K562 (cell line): Measurements from ENCODE around the gene EPB41L4B. TPM values are rescaled to one million over a fixed set of nuclear protein-coding genes. Genes with fewer than 3 reads are reported as not detected.

Experiments
- ARNT ChIP-seq, 2 experiments: fragments of 450-650 bp; IDR thresholded peaks; 2 replicates each; pipeline ENCODE4 v1.6.1; 2016; ENCODE audit warnings: mild to moderate bottlenecking in 1 of 2
- CBX3 ChIP-seq, 2 experiments: IDR thresholded peaks; 1 replicate in 1 of 2; 2 replicates in 1 of 2; pipeline ENCODE4 v1.6.1; 2012; ENCODE audit warnings: inconsistent platforms in 2 of 2, low read length in 2 of 2, borderline replicate concordance in 1 of 2, control low read depth in 1 of 2
- CREM ChIP-seq: IDR thresholded peaks from 2 replicates; pipeline ENCODE4 v1.6.1; 2014; ENCODE audit warnings: antibody characterized with exemption, low read depth
- FOSL1 ChIP-seq: fragments of 200-800 bp; sonication (Bioruptor generic); conservative IDR thresholded peaks from 2 replicates; pipeline ENCODE4 v1.6.1; 2016; ENCODE audit warnings: missing genetic modification characterization, missing compliant biosample characterization
- KDM2B ChIP-seq: fragments of 250-450 bp; sonication (Bioruptor Pico); IDR thresholded peaks from 2 replicates; pipeline ENCODE4 v1.8.0; 2021; ENCODE audit warnings: mild to moderate bottlenecking, moderate library complexity
- KLF6 ChIP-seq: fragments of 250-450 bp; sonication (Bioruptor Pico); IDR thresholded peaks from 2 replicates; pipeline ENCODE4 v1.4.0; 2020; ENCODE audit warnings: mild to moderate bottlenecking, moderate library complexity, borderline replicate concordance
- LCOR ChIP-seq: sonication (generic); formaldehyde crosslinking; IDR thresholded peaks from 2 replicates; pipeline ENCODE4 v1.8.0; 2022; ENCODE audit warnings: mild to moderate bottlenecking, missing genetic modification reagents
- LEF1 ChIP-seq: fragments of 450-650 bp; IDR thresholded peaks from 2 replicates; pipeline ENCODE4 v1.6.1; 2016; ENCODE audit warnings: mild to moderate bottlenecking
- MAZ ChIP-seq, 2 experiments: fragments of 450-650 bp in 1 of 2; sonication (generic) in 1 of 2; formaldehyde crosslinking; IDR thresholded peaks in 1 of 2; conservative IDR thresholded peaks in 1 of 2; 2 replicates each; pipeline versions ENCODE4 v1.4.0 to v1.5.0; 2020; ENCODE audit warnings: mild to moderate bottlenecking in 1 of 2, missing genetic modification reagents in 1 of 2
- MTA2 ChIP-seq: fragments of 450-650 bp; IDR thresholded peaks from 2 replicates; pipeline ENCODE4 v1.6.1; 2016; ENCODE audit warnings: low read depth
- NCOA4 ChIP-seq: fragments of 450-650 bp; IDR thresholded peaks from 2 replicates; pipeline ENCODE4 v1.6.1; 2018; ENCODE audit warnings: mild to moderate bottlenecking; ENCODE audit not compliant: partially characterized antibody
- NELFE ChIP-seq: IDR thresholded peaks from 2 replicates; pipeline ENCODE4 v1.6.1; 2011; ENCODE audit warnings: mild to moderate bottlenecking; ENCODE audit not compliant: insufficient read depth, insufficient read length
- NFRKB ChIP-seq: fragments of 450-650 bp; IDR thresholded peaks from 2 replicates; pipeline ENCODE4 v1.6.1; 2016; ENCODE audit warnings: low read depth
- NR2C1 ChIP-seq, 2 experiments: fragments of 450-650 bp; IDR thresholded peaks; 2 replicates each; pipeline ENCODE4 v1.6.1; 2017; ENCODE audit warnings: mild to moderate bottlenecking in 2 of 2, antibody characterized with exemption in 1 of 2, inconsistent platforms in 1 of 2, missing compliant biosample characterization in 1 of 2, missing genetic modification characterization in 1 of 2
- NR2C2 ChIP-seq, 2 experiments: fragments of 200-800 bp in 1 of 2; sonication (Bioruptor generic) in 1 of 2; sonication (generic) in 1 of 2; formaldehyde crosslinking in 1 of 2; IDR thresholded peaks; 2 replicates each; pipeline versions ENCODE4 v1.6.1 to v1.8.0; 2016 to 2022; ENCODE audit warnings: mild to moderate bottlenecking in 1 of 2, missing compliant biosample characterization in 1 of 2, missing genetic modification characterization in 1 of 2, missing genetic modification reagents in 1 of 2
- RAD21 ChIP-seq, 2 experiments: fragments of 250-450 bp in 1 of 2; fragments of 450-650 bp in 1 of 2; sonication (Bioruptor Pico) in 1 of 2; formaldehyde crosslinking in 1 of 2; IDR thresholded peaks in 1 of 2; conservative IDR thresholded peaks in 1 of 2; 2 replicates each; pipeline versions ENCODE4 v1.4.0 to v1.8.0; 2020 to 2022; ENCODE audit warnings: mild to moderate bottlenecking in 2 of 2, moderate library complexity in 1 of 2
- RBM34 ChIP-seq: fragments of 200-400 bp; formaldehyde crosslinking; IDR thresholded peaks from 2 replicates; pipeline ENCODE4 v1.6.1; 2018; ENCODE audit warnings: low read length, borderline replicate concordance; ENCODE audit not compliant: insufficient read depth
- TCF3 ChIP-seq: sonication (generic); formaldehyde crosslinking; IDR thresholded peaks from 2 replicates; pipeline ENCODE4 v1.4.0; 2020; ENCODE audit warnings: mild to moderate bottlenecking, missing genetic modification reagents
- U2AF1 ChIP-seq: fragments of 200-400 bp; formaldehyde crosslinking; optimal IDR thresholded peaks from 2 replicates; pipeline ENCODE3; 2017; ENCODE audit warnings: mild to moderate bottlenecking, low read depth, low read length, moderate library complexity
- ZNF766 ChIP-seq: fragments of 200-800 bp; sonication (Bioruptor generic); conservative IDR thresholded peaks from 2 replicates; pipeline ENCODE4 v1.6.1; 2016; ENCODE audit warnings: missing genetic modification characterization, missing compliant biosample characterization
- ZNF785 ChIP-seq: fragments of 250-450 bp; sonication (Bioruptor Pico); IDR thresholded peaks from 2 replicates; pipeline ENCODE4 v1.4.0; 2020; ENCODE audit warnings: mild to moderate bottlenecking
- polyA plus RNA-seq, 8 experiments: library from polyadenylated mRNA; depleted of rRNA in 4 of 8; stranded (reverse) in 5 of 8; unstranded in 3 of 8; fragments of >200 nt; fragmentation: Nextera tagmentation in 2 of 8; fragmentation: Illumina TruSeq in 1 of 8; extraction: Ambion mirVana in 2 of 8; extraction: Trizol in 1 of 8; gene quantifications; 2 replicates each; pipeline versions ENCODE4 v1.2.1 to v1.2.3, GENCODE V29; 2011 to 2014; ENCODE audit warnings: inconsistent platforms in 1 of 8, missing spikeins in 1 of 8
- total RNA-seq, 7 experiments: library from RNA; depleted of rRNA in 6 of 7; stranded (reverse); fragments of >200 nt in 6 of 7; fragmentation: Illumina TruSeq in 2 of 7; extraction: Trizol in 2 of 7; gene quantifications; 2 replicates each; pipeline versions ENCODE4 v1.2.1 to v1.2.3, GENCODE V29; 2011 to 2021; ENCODE audit warnings: low replicate concordance in 1 of 7
- TF ChIP-seq, protein P1 (sequence below): fragments of 450-650 bp; IDR thresholded peaks from 2 replicates; pipeline ENCODE4 v1.6.1; 2014; ENCODE audit warnings: low read depth, mild to moderate bottlenecking, moderate library complexity, borderline replicate concordance
- TF ChIP-seq, protein P2 (sequence below): fragments of 250-450 bp; sonication (Bioruptor Pico); IDR thresholded peaks from 2 replicates; pipeline ENCODE4 v1.5.0; 2020; ENCODE audit warnings: mild to moderate bottlenecking, borderline replicate concordance
- TF ChIP-seq, protein P3 (sequence below): fragments of 450-650 bp; IDR thresholded peaks from 2 replicates; pipeline ENCODE4 v1.6.1; 2016

Gene EPB41L4B
- total and polyA plus RNA-seq, 9 of the 15 experiments (the other 6 are each of a cell fraction or from before 2014, with no cell fraction given), result 0.09 to 0.38 (median 0.21) TPM

DNA sequence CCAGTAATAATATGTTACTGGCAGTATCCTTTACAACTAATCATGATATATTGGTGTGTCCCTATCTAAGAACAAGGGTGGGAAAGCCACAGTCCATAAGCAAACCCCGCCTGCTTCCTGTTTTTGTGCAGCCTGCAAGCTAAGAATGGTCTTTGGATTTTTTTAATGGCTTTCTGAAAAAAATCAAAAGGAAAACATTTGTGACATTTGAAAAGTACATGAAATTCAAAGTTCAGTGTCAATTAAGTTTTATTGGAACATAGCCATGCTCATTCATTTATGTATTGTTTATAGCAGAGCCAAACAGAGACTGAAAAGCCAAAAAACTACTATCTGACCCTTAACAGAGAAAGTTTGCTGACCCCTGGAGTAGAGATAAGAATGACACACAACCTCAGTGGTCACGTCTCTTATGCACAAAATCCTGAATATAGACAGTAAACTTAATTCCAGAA lies 188.3 kb downstream of the EPB41L4B start (continued):
- TF ChIP-seq TCF3 (CRISPR knock-in tag) (peak; percentile 69), CREM (peak; percentile 53; the same call in 1 of the 2 replicates), ZNF766 (0 out of 2 replicates have a peak, but pooled peaks have one; percentile 30), RBM34 (no peak), U2AF1 (peak; percentile 63), NR2C2 (CRISPR knock-in tag; IDR thresholded peaks at IDR 0.05) (no peak), NR2C2 (tag; IDR thresholded peaks at IDR 0.05) (peak; percentile 55), MTA2 (peak; percentile 55; the same call in 1 of the 2 replicates), KLF6 (CRISPR knock-in tag) (no peak), FOSL1 (peak; percentile 74), ARNT (IDR thresholded peaks at IDR 0.05) (peak in 1 of 2 experiments; percentile 85; a peak in 1 of 4 replicates), LEF1 (peak; percentile 65; the same call in 1 of the 2 replicates), NR2C1 (IDR thresholded peaks at IDR 0.05) (peak; percentile 66; the same call in 1 of the 2 replicates), NR2C1 (tag; IDR thresholded peaks at IDR 0.05) (0 out of 2 replicates have a peak, but pooled peaks have one; percentile 35), ZNF785 (CRISPR knock-in tag) (no peak), NCOA4 (no peak), RAD21 (CRISPR knock-in tag; conservative IDR thresholded peaks at IDR 0.05 in 1 of 2, IDR thresholded peaks at IDR 0.05 in 1 of 2) (peak; percentile 39 to 66; a peak in 3 of 4 replicates), CBX3 (IDR thresholded peaks at IDR 0.05; ENCODE audit: borderline replicate concordance in 1 of 2, low read length in 2 of 2) (peak in 1 of 2 experiments; percentile 19; a peak in 1 of 3 replicates), MAZ (CRISPR knock-in tag; conservative IDR thresholded peaks at IDR 0.05 in 1 of 2, IDR thresholded peaks at IDR 0.05 in 1 of 2) (0 out of 4 replicates have a peak, but pooled peaks of 1 of the 2 experiments have one; percentile 14), KDM2B (CRISPR knock-in tag) (no peak), NFRKB (no peak; the same call in 1 of the 2 replicates), LCOR (CRISPR knock-in tag) (peak; percentile 71; the same call in 1 of the 2 replicates), NELFE (no peak)
- TF ChIP-seq, protein P1, sequence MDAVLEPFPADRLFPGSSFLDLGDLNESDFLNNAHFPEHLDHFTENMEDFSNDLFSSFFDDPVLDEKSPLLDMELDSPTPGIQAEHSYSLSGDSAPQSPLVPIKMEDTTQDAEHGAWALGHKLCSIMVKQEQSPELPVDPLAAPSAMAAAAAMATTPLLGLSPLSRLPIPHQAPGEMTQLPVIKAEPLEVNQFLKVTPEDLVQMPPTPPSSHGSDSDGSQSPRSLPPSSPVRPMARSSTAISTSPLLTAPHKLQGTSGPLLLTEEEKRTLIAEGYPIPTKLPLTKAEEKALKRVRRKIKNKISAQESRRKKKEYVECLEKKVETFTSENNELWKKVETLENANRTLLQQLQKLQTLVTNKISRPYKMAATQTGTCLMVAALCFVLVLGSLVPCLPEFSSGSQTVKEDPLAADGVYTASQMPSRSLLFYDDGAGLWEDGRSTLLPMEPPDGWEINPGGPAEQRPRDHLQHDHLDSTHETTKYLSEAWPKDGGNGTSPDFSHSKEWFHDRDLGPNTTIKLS, result peak; percentile 37; the same call in 1 of the 2 replicates
- TF ChIP-seq, protein P2, sequence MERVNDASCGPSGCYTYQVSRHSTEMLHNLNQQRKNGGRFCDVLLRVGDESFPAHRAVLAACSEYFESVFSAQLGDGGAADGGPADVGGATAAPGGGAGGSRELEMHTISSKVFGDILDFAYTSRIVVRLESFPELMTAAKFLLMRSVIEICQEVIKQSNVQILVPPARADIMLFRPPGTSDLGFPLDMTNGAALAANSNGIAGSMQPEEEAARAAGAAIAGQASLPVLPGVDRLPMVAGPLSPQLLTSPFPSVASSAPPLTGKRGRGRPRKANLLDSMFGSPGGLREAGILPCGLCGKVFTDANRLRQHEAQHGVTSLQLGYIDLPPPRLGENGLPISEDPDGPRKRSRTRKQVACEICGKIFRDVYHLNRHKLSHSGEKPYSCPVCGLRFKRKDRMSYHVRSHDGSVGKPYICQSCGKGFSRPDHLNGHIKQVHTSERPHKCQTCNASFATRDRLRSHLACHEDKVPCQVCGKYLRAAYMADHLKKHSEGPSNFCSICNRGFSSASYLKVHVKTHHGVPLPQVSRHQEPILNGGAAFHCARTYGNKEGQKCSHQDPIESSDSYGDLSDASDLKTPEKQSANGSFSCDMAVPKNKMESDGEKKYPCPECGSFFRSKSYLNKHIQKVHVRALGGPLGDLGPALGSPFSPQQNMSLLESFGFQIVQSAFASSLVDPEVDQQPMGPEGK (CRISPR knock-in tag), result no peak
- TF ChIP-seq, protein P3, sequence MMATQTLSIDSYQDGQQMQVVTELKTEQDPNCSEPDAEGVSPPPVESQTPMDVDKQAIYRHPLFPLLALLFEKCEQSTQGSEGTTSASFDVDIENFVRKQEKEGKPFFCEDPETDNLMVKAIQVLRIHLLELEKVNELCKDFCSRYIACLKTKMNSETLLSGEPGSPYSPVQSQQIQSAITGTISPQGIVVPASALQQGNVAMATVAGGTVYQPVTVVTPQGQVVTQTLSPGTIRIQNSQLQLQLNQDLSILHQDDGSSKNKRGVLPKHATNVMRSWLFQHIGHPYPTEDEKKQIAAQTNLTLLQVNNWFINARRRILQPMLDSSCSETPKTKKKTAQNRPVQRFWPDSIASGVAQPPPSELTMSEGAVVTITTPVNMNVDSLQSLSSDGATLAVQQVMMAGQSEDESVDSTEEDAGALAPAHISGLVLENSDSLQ, result 0 out of 2 replicates have a peak, but pooled peaks have one; percentile 7
